GM11168 (cell line): Measurements from ENCODE around the gene ETV7.
"Not testable (repeated sequence)": the region's sequence is repeated elsewhere in the genome, so short reads cannot be mapped to it uniquely, and the experiment has no call there.

ENCODE experiments used
- in situ Hi-C: fragments of 300-500 bp; cut with MboI; formaldehyde crosslinking; loops from one replicate; pipeline ENCODE4 v1.12.0; 2022; ENCODE audit warnings: low sequenced_read_pairs; ENCODE audit not compliant: unreplicated experiment

Gene ETV7

DNA sequence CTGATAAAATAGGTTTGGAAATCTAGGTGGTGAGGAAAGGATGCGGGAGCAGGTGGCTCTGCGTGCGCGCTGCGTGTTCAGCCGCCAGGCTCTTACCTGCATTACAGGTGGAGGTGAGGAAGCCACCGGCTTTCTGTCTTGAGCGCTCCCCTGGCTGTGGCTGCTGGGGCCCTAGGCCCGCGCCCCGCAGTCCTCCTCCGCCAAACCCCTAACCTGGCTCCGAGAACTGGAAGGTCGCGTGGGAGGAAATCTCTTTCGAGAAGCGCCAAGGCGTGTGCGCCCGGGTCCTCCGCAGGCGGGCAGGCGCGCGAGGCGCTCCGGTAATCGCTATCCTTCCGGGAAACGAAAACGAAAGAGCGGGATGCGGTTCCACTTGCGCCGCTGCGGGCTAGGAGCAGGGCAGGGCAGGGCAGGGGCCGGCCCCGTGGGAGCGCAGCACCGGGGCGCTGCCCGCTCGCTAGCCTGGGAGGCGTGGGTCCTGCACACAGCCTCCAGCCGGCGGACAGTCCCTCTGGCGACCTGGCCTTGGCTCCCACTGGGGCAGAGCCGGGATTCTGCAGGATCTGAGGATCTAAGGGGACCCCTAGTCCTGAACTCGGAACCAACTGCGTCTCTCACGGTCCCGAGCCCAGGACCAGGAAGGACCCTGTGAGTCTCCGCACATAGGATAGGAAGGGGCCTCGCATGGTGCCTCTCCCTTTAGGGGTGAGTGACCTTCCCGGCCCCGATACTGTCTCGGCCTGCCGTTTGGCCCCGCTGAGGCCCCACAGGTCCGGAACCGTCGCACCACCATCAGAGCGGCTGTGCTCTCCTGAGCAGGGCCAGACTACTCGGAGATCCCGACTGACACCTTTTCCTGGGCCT is at the start of gene ETV7:
ETV7 (minus strand) TSS at position 230 of the 864 bp plus-strand sequence; CDS start at position 102, 128 bp downstream.
- in situ Hi-C loops = no loop called here

DNA sequence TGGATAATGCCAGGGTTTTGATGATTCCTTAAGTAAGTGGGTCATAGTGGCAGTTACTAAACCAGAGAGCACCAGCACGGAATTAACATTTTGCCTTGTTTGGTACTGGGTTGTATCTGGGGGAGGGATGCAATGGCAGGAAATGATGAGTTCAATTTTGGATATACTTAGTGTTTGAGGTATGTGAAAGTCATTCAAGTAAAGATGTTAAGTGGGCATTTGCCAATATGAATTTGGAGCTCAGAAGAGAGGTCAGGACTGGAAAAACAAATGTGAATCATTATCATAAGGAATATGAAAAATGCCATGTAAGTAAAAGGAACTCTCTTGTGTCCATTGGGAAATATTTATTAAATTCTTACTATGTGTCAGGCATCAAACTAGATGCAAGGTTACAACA is 49.0 kb upstream of the ETV7 start:
- in situ Hi-C loops = no loop called here

DNA sequence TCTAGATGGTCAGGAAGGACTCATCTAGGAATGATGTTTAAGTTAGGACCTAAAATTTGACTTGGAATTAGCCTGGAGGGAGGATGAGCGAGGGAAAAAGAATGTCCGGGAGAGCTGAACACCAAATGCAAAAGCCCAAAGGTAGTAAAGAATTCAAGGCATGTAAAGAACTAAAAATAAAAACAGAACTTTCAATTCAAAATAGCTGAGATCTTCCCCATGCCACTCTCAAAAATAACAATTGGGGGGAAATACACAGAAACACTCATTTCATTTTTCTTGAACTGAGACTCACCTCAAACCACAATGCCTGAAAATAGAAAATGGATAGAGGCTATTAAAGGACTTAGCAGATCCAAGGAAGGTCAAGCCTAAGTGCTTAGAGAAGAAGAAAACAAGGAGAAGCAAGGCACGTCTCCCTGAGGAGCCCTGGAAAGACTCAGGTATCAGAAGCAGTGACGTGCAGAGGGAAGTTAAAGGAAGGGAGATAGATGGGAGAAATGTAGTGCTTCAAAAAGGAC is 44.7 kb upstream of the ETV7 start:
- in situ Hi-C loops = no loop called here

DNA sequence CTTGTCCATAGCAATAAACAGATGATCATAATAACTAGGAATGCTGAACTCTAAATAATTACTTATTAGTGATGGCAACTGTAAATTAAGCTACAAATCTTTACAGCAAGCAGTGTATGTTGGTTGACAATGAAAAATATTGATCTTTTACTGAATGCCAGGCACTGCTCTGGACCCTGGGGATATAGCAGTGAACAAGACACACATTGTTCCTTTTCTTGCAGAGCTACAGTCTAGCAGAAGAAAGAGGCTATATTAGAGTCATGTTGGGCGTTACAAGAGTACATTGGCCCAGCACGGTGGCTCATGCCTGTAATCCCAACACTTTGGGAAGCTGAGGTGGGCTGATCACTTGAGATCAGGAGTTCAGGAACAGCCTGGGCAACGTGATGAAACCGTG is 43.7 kb upstream of the ETV7 start:
- in situ Hi-C loops = no loop called here

DNA sequence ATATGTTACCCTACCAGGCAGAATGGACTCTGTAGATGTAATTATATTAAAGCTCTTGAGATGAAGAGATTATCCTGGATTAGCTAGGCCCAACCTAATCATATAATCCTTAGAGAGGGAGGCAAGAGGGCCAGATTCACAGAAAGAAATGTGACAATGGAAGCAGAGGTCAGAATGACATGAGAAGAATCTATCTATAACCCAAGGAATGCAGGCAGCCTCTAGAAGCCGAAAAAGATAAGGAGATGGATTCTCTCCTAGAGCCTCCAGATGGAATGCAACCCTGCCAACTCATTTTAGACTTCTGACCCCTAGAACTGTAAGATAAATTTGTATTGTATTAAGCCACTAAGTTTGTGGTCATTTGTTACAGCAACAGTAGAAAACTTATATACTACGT is 42.9 kb upstream of the ETV7 start:
- in situ Hi-C loops = no loop called here

DNA sequence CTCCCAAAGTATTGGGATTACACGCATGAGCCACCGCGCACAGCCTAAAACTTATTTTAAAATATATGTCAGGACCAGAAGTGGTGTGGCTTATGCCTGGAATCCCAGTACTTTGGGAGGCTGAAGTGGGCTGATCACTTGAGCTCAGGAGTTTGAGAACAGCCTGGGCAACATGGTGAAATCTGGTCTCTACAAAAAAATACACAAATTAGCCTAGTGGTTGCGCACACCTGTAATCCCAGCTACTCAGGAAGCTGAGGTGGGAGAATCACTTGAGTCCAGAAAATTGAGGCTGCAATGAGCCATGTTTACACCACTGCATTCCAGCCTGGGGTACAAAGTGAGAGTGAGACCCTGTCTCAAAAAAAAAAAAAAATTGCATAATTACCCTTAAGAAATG is 41.4 kb upstream of the ETV7 start:
- in situ Hi-C loops = no loop called here

DNA sequence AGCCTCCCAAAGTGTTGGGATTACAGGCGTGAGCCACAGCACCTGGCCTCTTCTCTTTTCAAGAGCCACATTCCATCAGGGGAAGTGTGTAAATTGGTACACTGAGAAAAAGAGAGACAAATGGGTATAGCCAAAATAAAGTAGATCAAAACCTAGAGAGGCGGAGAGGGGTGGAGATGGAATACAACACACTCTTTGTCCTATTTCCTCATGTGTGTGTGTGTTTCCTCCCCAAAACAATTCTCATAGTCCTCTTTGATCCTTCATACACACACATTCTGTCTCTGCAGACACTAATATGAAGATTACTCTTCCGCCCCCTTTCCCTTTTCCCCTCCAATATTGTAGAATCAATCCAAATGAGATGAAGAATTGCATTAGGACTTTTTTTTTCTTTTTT is 39.2 kb upstream of the ETV7 start:
- in situ Hi-C loops = no loop called here

DNA sequence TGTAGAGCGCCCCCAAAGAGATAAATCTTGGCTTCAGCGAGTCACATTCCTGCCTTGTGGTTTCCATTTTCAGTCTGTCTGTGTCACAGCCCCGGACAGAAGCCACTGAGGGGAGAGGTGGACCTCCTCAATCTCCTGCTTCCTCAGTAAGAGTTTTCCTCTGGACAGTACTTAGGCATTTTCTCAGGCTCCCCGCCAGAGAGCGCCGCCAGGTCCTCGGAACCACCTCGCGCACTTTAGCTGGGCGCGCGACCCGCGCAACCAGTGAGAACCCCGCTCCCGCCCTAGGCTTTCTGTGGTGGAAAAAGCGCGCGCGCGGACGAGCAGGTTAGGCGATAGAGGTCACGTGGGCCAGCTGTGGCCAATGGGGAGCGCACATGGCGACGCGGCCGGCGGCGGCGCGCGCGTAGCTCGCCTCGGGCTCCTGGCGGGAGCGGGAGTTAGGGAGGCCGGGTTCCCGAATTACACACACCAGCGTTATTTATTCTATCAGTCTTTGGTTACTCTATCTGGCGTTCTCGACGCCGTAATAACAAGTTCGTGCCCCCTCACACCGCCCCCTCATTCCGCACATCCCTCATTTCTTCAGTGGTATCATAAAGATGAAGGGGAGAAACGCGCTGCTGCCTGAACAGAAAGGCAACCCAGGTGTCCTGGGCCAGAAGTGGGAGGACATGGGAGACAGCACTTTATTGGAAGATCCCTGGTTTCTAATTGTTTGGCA is 35.8 kb upstream of the ETV7 start:
- in situ Hi-C loops = no loop called here

DNA sequence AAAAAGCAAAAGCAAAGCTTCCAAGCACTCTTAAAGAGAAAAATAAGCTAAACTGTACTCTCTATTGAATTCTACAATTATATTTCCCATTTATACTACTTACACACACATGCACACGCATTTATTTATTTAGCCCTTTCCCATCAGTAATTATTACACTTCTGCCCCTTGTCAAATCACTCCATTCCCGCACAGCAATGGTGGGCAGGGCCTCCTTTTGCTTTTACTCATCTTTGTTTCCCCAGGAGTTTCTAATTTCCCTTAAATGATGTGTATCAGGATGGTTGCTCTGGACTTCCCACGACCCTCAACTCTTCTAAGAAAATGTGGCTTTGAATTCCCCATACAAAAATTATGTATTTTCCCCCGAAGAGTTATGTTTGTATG is 35.2 kb upstream of the ETV7 start:
- in situ Hi-C loops = no loop called here

DNA sequence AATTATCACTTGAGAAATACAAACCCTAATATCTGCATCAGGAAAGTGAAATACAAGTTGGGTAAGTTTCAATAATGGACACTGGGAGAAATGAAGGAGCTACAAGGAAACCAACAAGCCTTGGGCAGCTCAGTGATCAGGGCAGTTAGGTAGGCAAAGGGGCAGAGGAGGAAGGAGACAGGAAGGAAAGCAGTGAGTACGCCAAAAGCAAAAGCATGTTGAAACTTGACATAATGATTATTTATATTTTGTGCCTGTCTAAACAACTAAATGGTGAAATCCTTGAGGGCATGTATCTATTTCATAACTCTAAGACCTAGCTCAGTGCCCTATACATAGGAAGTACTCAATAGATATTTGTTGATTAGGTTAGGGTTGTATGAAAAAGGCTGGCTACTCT is 31.8 kb upstream of the ETV7 start:
- in situ Hi-C loops = loop anchor here (5.0 kb wide), 1 partner anchor 37 kb away; no protein-coding TSS in a partner anchor

DNA sequence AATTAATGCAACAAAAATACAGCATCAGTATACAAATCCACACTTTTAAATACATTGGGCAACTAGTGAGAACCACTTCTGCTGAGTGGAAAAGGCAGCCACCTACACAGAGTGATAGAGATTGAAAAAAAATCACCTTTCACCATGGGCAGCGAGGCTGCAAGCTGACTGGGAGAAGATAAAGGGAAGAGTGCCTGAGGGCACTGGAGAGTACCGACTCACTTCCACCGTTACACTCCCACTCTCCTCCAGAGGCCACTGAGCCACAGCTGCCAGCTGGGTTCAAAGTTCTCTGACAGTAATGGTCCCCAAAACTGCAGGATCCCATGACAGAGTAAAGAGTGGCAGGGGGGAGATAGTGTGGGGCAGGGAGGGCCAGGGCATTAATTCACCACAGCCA is 31.1 kb upstream of the ETV7 start:
- in situ Hi-C loops = loop anchor here (5.0 kb wide), 1 partner anchor 36 kb away; no protein-coding TSS in a partner anchor

DNA sequence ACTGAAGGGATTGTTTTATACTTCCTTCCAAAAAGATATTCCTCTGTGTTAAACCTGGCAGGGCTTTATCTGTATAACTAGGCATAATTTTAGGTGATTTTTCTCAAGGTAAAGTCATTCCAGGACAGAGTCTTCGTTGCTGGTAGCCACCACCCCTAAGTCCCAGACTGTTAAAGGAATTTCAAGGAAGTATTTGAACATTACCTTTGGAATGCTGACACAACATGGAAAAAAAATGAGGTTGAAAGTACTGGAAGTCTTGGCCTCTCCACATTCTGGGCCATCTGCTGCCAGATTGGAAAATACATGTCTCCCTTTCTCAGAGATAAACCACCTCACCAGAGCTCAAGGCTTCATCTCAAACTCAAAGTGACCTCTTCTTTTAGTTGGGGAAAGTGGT is 27.0 kb upstream of the ETV7 start:
- in situ Hi-C loops = no loop called here

DNA sequence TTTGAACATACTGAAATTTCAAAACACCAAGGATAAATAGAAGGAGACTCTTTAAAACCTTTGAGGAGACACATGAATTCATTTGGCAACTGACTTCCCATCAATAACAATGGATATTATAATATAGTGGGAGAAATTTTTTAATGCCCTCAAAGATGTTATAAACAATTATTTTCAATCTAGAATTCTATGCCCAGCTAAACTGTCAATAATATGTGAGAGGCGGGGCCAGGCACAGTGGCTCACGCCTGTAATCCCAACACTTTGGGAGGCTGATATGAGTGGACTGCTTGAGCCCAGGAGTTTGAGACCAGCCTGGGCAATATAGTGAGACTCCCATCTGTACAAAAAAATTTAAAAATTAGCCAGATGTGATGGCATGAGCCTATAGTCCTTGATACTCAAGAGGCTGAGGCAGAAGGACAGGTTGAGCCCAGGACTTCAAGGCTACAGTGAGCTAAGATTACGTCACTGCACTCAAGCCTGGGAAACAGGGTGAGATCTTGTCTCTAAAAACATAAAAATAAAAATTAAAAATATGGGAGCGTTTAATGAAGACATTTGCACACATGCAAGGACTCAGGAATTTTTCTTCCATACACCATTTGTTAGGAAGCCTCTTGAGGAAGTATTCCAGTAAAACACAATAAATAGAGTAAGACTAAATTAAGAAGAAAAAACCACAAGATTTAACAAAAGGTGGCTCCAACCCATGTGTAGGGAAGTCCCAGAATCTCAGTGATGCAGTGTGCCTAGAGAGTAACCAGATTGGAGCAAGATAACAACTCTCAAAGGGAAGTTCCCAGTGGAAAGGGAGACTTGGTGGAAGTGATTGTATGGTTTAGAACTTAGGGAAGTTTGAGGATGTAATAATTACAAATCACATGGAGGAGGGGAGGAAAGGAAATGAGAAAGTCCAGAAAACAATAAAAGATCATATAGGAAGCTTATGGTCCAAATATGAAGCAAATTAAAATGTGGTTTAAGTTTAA is 26.3 kb upstream of the ETV7 start:
- in situ Hi-C loops = no loop called here

DNA sequence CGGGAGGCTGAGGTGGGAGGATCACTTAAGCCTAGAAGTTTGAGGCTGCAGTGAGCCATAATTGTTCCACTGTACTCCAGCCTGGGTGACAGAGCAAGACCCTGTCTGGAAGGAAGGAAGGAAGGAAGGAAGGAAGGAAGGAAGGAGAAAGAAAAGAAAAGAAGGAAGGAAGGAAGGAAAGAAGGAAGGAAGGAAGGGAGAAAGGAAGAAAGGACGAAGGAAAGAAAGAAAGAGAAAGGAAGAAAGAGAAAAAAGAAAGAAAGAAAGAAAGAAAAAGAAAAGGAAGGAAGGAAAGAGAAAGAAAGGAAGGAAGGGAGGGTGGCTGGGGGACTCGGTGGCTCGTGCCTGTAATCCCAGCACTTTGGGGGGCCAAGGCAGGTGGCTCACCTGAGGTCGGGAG is 22.2 kb upstream of the ETV7 start:
- in situ Hi-C loops = not testable (repeated sequence)

DNA sequence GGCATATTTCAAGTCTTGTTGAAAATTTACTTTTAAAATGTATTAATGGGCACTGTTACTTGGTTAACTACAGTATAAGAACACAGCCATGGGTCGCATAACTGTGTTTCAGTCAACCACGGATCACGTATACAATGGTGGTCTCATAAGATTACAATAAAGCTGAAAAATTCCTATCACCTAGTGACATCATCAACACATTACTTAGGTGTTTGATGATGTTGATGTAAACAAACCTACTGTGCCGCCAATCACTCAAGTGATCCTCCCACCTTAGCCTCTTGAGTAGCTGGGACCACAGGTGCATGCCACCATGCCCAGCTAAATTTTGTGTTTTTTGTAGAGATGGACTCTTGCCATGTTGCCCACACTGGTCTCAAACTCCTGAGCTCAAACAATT is 16.7 kb upstream of the ETV7 start:
- in situ Hi-C loops = no loop called here

DNA sequence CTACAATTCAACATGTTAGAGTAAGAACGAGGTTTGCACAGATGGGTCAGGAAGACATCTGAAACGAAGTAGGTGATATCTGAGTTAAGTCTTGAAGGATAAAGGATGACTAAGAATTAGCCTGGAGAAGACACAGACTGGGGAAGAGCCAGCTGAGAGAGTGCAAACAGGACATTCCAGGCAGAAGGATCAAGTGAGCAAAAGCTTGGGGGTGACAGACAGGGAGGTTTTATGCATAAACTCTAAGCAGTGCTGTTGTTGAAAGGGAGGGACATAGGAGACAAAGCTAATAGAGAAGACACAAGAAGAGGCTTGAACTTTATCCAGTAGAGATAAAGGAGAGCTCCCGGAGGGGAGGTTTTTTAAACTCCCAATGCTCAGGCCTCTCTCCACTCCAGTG is 15.0 kb upstream of the ETV7 start:
- in situ Hi-C loops = no loop called here

DNA sequence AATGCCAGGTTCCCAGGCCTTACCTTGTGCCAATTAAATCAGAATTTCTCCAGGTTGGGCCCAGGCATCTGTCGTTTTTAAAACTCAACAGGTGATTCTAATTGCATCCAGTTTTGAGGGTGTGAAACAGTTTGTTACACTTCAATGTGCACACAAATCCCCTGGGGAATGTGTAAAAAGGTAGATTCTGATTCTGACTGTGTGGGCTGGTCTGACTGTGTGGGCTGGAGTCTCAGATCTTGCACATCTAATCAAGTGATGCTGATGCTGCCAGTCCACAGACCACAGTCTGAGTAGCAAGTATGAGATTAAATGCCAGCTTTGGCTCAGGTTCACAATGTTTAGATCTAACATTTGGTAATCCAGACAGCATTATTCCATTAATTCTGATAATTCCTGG is 12.5 kb upstream of the ETV7 start:
- in situ Hi-C loops = no loop called here

DNA sequence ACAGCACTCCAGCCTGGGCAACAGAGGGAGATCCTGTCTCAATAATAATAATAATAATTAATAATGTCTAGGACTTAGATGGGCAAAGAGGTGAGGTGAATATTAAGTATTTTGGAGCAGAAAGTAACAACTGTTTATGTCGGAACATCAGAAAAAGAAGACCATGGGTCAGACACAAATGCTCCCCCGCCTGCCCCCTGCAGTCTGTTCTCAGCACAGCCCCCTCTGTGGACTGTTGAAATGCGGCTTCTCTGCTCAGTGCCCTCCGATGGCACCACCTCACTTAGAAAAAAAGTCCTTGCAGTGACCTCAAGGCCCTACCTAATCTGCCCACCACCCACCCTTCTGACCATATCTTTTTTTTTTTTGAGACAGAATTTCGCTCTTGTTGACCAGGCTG is 5.2 kb upstream of the ETV7 start:
- in situ Hi-C loops = no loop called here

DNA sequence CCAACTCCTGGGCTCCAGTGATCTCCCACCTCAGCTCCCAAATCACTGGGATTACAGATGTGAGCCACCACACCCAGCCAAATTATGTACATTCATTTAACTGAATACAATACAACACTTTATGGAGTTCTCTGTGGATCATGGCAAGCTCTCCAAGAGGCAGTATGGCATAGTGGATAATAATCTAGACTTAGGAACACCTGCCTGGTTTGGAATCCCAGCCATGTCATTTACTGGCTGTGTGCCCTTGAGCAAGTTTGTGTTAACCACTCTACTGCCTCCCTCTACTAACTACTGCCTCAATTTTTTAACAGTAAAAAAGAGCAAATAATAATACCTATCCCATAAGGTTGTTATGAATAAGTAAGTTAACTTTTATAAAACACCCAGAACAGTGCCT is 1.9 kb upstream of the ETV7 start:
- in situ Hi-C loops = no loop called here
